Measurements from ENCODE around the gene PLXDC1. TPM values are rescaled to one million over a fixed set of nuclear protein-coding genes. Genes with fewer than 3 reads are reported as not detected.
"Not testable (repeated sequence)": the region's sequence is repeated elsewhere in the genome, so short reads cannot be mapped to it uniquely, and the experiment has no call there.

PLXDC1 gene
- total and polyA plus RNA-seq, 12 donors, result 1.3 to 5.6 (median 3.9) TPM

GRCh38 chr17:39028690-39029089 lies 122.7 kb downstream of the PLXDC1 start:
- intact Hi-C loops (cut with DNase I), result no loop called here
- Histone ChIP-seq H3K4me1 (replicated peaks in 1 of 2) (peaks cover 4 to 7% of the 10 kb centered on the region in 2 donors), H3K27ac (no peak overlapping the region), H3K9me3 (replicated peaks in 1 of 3) (no peaks in the 10 kb centered on the region), H3K27me3 (peaks cover 8% of the 10 kb centered on the region), H3K4me3 (no peak overlapping the region), H3K36me3 (replicated peaks in 1 of 2) (no peaks in the 10 kb centered on the region)
- DNase-seq, result peak in 1 of 7 donors; percentile 13
- TF ChIP-seq POLR2A (IDR thresholded peaks at IDR 0.05) (no peak), CTCF (IDR thresholded peaks at IDR 0.05) (no peak)
- WGBS, 4 donors, result 90 to 100% (median 96%) methylated on average over 1 to 6 of the region's 6 CpGs

DNA sequence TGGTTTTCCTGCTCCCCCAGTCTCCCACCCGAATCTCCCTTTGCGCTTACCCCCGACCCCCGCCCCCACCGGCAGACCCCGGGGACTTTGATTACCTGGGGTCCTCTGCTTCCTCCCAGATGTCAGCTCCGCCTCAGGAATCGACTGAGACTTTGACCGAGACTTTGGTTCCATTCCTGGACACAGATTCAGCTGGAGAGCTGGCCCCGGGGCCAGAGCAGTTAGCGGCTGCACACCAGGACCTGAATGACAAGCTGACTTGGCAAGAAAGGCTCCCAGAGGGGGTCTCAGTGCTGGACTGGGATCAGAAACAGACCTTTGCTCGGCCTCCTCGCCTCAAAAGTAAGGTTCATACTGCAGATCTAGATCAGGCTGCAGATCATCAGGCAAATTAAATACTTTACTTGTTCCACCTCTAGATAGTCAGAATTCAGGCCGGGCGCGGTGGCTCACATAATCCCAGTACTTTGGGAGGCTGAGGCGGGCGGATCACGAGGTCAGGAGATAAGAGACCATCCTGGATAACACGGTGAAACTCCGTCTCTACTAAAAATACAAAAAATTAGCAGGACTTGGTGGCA lies 123.9 kb downstream of the PLXDC1 start:
- Histone ChIP-seq H3K27ac (no peak overlapping the region), H3K4me3 (peak overlapping the region in 1 of 4 donors; percentile 39), H3K9me3 (replicated peaks in 1 of 3) (no peaks in the 10 kb centered on the region), H3K4me1 (replicated peaks in 1 of 2) (peaks cover 4 to 7% of the 10 kb centered on the region in 2 donors), H3K27me3 (peaks cover 8% of the 10 kb centered on the region), H3K36me3 (replicated peaks in 1 of 2) (no peaks in the 10 kb centered on the region)
- intact Hi-C loops (cut with DNase I), result no loop called here
- DNase-seq, result peak in 1 of 7 donors; percentile 43
- 38 to 55% (median 45%) methylated on average over 12 to 21 of the region's 21 CpGs for WGBS, 4 donors
- TF ChIP-seq POLR2A (IDR thresholded peaks at IDR 0.05) (no peak), CTCF (IDR thresholded peaks at IDR 0.05) (no peak)

- TF ChIP-seq POLR2A (IDR thresholded peaks at IDR 0.05) (no peak), CTCF (IDR thresholded peaks at IDR 0.05) (no peak)
- peak; percentile 28 to 56 (median 46) for DNase-seq
- H3K27ac ChIP-seq, result no peak overlapping the region
- H3K36me3 ChIP-seq (replicated peaks in 1 of 2), result no peaks in the 10 kb centered on the region
- H3K4me1 ChIP-seq (replicated peaks in 1 of 2), result peaks cover 4 to 7% of the 10 kb centered on the region in 2 donors
- peak overlapping the region in 2 of 4 donors; percentile 14 to 39 for H3K4me3 ChIP-seq
- peaks cover 8% of the 10 kb centered on the region for H3K27me3 ChIP-seq
- intact Hi-C loops (cut with DNase I), result no loop called here
- H3K9me3 ChIP-seq (replicated peaks in 1 of 3), result no peaks in the 10 kb centered on the region
- WGBS, 4 donors, result 0 to 2% (median 1%) methylated on average over 6 to 26 of the region's 26 CpGs
Observed at GRCh38 chr17:39026980-39027451, 124.4 kb downstream of the PLXDC1 start.

- peak in 1 of 7 donors; percentile 34 for DNase-seq
- H3K4me3 ChIP-seq; H3K9me3 ChIP-seq (replicated peaks in 1 of 3); H3K4me1 ChIP-seq (replicated peaks in 1 of 2); intact Hi-C loops (cut with DNase I); H3K36me3 ChIP-seq (replicated peaks in 1 of 2); H3K27ac ChIP-seq; H3K27me3 ChIP-seq: not testable (repeated sequence)
- WGBS, 4 donors, result 83 to 89% (median 88%) methylated on average over 13 of the region's 13 CpGs
Observed at GRCh38 chr17:39026346-39026745, 125.1 kb downstream of the PLXDC1 start.

- Histone ChIP-seq H3K4me3 (no peak overlapping the region), H3K4me1 (replicated peaks in 1 of 2) (peaks cover 4 to 7% of the 10 kb centered on the region in 2 donors), H3K27me3 (peaks cover 8% of the 10 kb centered on the region), H3K27ac (no peak overlapping the region), H3K36me3 (replicated peaks in 1 of 2) (no peaks in the 10 kb centered on the region), H3K9me3 (replicated peaks in 1 of 3) (no peaks in the 10 kb centered on the region)
- DNase-seq, result no peak
- 85 to 89% (median 87%) methylated on average over 6 of the region's 6 CpGs for WGBS, 4 donors
- TF ChIP-seq POLR2A (IDR thresholded peaks at IDR 0.05) (no peak), CTCF (IDR thresholded peaks at IDR 0.05) (no peak)
- intact Hi-C loops (cut with DNase I), result no loop called here
Observed at GRCh38 chr17:39022924-39023323, 128.5 kb downstream of the PLXDC1 start.

GRCh38 chr17:39020037-39020436 lies 131.4 kb downstream of the PLXDC1 start:
- H3K36me3 ChIP-seq (replicated peaks in 1 of 2); H3K9me3 ChIP-seq (replicated peaks in 1 of 3); intact Hi-C loops (cut with DNase I); DNase-seq; H3K4me1 ChIP-seq (replicated peaks in 1 of 2); H3K4me3 ChIP-seq; H3K27ac ChIP-seq; H3K27me3 ChIP-seq: not testable (repeated sequence)
- WGBS, 4 donors, result 84 to 92% (median 89%) methylated on average over 6 of the region's 6 CpGs

All from adrenal gland (tissue), 12 donors.